ENCODE measurements around the gene TNP1. TPM values are rescaled to one million over a fixed set of nuclear protein-coding genes. Genes with fewer than 3 reads are reported as not detected.

TNP1 gene
- total RNA-seq, 1 experiment from 2014 or later: not detected

DNA sequence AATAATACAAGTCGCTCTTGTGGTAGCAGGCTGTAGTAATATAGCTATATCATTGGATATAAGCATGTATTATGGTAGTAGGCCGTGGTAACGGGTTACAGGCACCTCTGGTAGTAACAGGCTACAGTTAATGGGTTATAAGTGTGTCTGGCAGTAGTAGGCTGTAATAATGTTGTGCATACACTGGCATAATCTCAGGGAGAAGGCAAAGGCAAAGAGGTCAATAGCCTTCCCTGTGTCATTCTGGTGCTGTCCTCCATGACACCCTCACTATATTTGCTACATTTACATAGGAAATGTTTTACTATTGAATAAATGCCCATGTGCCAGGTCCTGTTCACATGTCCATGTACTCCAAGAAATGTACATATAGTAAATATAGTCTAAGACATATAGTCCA is 12.8 kb upstream of the TNP1 start:
- H3K27me3 Mint-ChIP-seq (ENCODE audit: low read depth): peaks cover 8% of the 10 kb centered on the region
- no peak overlapping the region for H3K9ac ChIP-seq (ENCODE audit: extremely low read depth, insufficient read length, low read length)
- no CpG with 5 or more reads among the region's 3 CpGs for WGBS (ENCODE audit: extremely low coverage, insufficient read length, low lambda C conversion rate)
- H3K4me3 Mint-ChIP-seq: no peak overlapping the region
- TF ChIP-seq, protein P1, sequence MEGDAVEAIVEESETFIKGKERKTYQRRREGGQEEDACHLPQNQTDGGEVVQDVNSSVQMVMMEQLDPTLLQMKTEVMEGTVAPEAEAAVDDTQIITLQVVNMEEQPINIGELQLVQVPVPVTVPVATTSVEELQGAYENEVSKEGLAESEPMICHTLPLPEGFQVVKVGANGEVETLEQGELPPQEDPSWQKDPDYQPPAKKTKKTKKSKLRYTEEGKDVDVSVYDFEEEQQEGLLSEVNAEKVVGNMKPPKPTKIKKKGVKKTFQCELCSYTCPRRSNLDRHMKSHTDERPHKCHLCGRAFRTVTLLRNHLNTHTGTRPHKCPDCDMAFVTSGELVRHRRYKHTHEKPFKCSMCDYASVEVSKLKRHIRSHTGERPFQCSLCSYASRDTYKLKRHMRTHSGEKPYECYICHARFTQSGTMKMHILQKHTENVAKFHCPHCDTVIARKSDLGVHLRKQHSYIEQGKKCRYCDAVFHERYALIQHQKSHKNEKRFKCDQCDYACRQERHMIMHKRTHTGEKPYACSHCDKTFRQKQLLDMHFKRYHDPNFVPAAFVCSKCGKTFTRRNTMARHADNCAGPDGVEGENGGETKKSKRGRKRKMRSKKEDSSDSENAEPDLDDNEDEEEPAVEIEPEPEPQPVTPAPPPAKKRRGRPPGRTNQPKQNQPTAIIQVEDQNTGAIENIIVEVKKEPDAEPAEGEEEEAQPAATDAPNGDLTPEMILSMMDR (conservative IDR thresholded peaks at IDR 0.05): no peak
- no peaks in the 10 kb centered on the region for H3K23me2 ChIP-seq (ENCODE audit: insufficient read length, low read depth, low read length, poor library complexity, severe bottlenecking)
- H3K79me1 ChIP-seq (ENCODE audit: insufficient read depth, low read depth, low read length, poor library complexity, severe bottlenecking): no peaks in the 10 kb centered on the region
- H3K27me3 ChIP-seq (ENCODE audit: insufficient read depth, low read length): no peaks in the 10 kb centered on the region
- no peaks in the 10 kb centered on the region for H3K4me1 Mint-ChIP-seq
- H3K23ac ChIP-seq (ENCODE audit: insufficient read length, low read depth, low read length): no peak overlapping the region
- no peak overlapping the region for H4K8ac ChIP-seq (replicated peaks; ENCODE audit: insufficient read length, low read depth, low read length)
- H3K14ac ChIP-seq (ENCODE audit: insufficient read depth, low read length): no peak overlapping the region
- H3K27ac ChIP-seq (ENCODE audit: insufficient read length, low read depth, low read length): no peak overlapping the region
- H3T11ph ChIP-seq (ENCODE audit: low read length): no peak overlapping the region
- no peak overlapping the region for H3K56ac ChIP-seq (ENCODE audit: insufficient read length, low read depth, low read length)
- no peak overlapping the region for H3K27ac Mint-ChIP-seq
- H3K9me3 Mint-ChIP-seq: no peaks in the 10 kb centered on the region; a peak in 1 of 5 replicates
- H3K18ac ChIP-seq (ENCODE audit: insufficient read length, low read depth, low read length): no peak overlapping the region
- H4K91ac ChIP-seq (ENCODE audit: insufficient read length, low read depth, low read length): no peak overlapping the region
- no peak overlapping the region for H3K4ac ChIP-seq (ENCODE audit: low read depth, low read length)
- H3K4me2 ChIP-seq (ENCODE audit: insufficient read depth, insufficient read length, low read length): no peak overlapping the region
- H2AK5ac ChIP-seq (ENCODE audit: insufficient read length, low read length): no peak overlapping the region
- no peaks in the 10 kb centered on the region for H4K20me1 ChIP-seq (ENCODE audit: control insufficient read depth, insufficient read depth, insufficient read length)
- H2AFZ ChIP-seq (ENCODE audit: low read length): no peak overlapping the region
- no peaks in the 10 kb centered on the region for H3K79me2 ChIP-seq (ENCODE audit: insufficient read depth, low read length)
- no peak overlapping the region for H2BK15ac ChIP-seq (ENCODE audit: low read depth, low read length)
- H3K4me1 ChIP-seq (ENCODE audit: insufficient read depth, low read length): no peaks in the 10 kb centered on the region
- H4K5ac ChIP-seq (ENCODE audit: insufficient read length, low read depth, low read length): no peak overlapping the region
- no peaks in the 10 kb centered on the region for H3K9me3 ChIP-seq (ENCODE audit: control insufficient read depth, low read depth, low read length)
- no peak for DNase-seq
- no peak overlapping the region for H2BK20ac ChIP-seq (ENCODE audit: low read depth, low read length, poor library complexity, severe bottlenecking)
- no peak overlapping the region for H2BK12ac ChIP-seq (ENCODE audit: insufficient read length, low read depth, low read length)
- no peak overlapping the region for H2BK120ac ChIP-seq (ENCODE audit: low read depth, low read length, poor library complexity, severe bottlenecking)
- H3K36me3 Mint-ChIP-seq (ENCODE audit: insufficient read depth in 1 of 3, low read depth in 3 of 3): 0 out of 7 replicates have a peak, but pooled peaks cover 0 to under 1% (median 0%) of the 10 kb centered on the region in 3 experiments
- H2BK5ac ChIP-seq (ENCODE audit: insufficient read length, low read length): no peak overlapping the region

Data from H9 (cell line).